ENCODE data around the gene RHBDD1. TPM values are rescaled to one million over a fixed set of nuclear protein-coding genes. Genes with fewer than 3 reads are reported as not detected.

The RHBDD1 gene
- total and polyA plus RNA-seq, 2 donors (not counting 1 experiment from before 2014, with no cell fraction given), result 21.2 to 128 TPM

DNA sequence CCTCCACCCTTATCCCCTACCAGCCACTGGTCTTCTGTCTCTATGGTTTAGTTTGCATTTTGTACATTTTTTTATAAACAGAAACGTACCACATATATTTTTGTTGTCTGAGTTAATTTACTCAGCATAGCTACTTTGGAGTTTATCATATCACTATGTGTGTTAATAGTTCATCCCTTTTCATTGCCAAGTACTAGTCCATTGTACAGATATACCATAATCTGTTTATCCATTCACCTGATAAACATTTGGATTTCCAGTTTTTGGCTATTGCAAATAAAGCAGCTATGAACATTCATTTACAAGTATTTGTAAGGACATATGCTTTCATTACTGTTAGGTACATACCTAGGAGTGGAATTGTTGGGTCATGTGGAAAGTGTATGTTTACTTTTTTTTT is 123.6 kb downstream of the RHBDD1 start:
- H4K20me1 ChIP-seq (ENCODE audit: control insufficient read depth, insufficient read depth, low read length, poor library complexity, severe bottlenecking), result no peaks in the 10 kb centered on the region
- H3K9me3 ChIP-seq (ENCODE audit: control extremely low read depth in 1 of 3, control insufficient read depth in 2 of 3, insufficient read depth in 1 of 3, low read length in 2 of 3), result peaks cover 0 to 6% (median 5%) of the 10 kb centered on the region in 3 donors
- H3K79me2 ChIP-seq (ENCODE audit: control insufficient read depth, insufficient read depth, low read length), result peaks cover 8% of the 10 kb centered on the region
- intact Hi-C loops (cut with micrococcal nuclease), result no loop called here
- POLR2A ChIA-PET, result no interaction called here
- peaks cover 0 to 6% of the 10 kb centered on the region in 2 experiments for H3K36me3 ChIP-seq (replicated peaks in 1 of 2; ENCODE audit: control extremely low read depth in 1 of 2, control insufficient read depth in 1 of 2, extremely low read depth in 1 of 2, insufficient read depth in 2 of 2, low read length in 1 of 2)
- CTCF ChIA-PET, result no interaction called here
- DNase-seq (no peak), ATAC-seq (ENCODE audit: low read depth) (no peak)
- no peak overlapping the region for H2AFZ ChIP-seq (ENCODE audit: insufficient read depth, low read depth, low read length, poor library complexity, severe bottlenecking)
- H3K9ac ChIP-seq (ENCODE audit: low read length), result no peak overlapping the region
- H3K4me1 Mint-ChIP-seq, result peaks cover 5% of the 10 kb centered on the region
- H3K27me3 ChIP-seq (replicated peaks in 1 of 4; ENCODE audit: control extremely low read depth in 1 of 4, control insufficient read depth in 3 of 4, insufficient read depth in 4 of 4, low read length in 3 of 4), result no peaks in the 10 kb centered on the region
- H3K4me3 Mint-ChIP-seq, result no peak overlapping the region
- no peak overlapping the region for H3K27ac ChIP-seq (ENCODE audit: low read length in 2 of 2)
- TF ChIP-seq EZH2 (IDR thresholded peaks at IDR 0.05; ENCODE audit: borderline replicate concordance, insufficient read depth, low read depth, low read length, poor library complexity, severe bottlenecking), result no peak
- TF ChIP-seq, protein P1, sequence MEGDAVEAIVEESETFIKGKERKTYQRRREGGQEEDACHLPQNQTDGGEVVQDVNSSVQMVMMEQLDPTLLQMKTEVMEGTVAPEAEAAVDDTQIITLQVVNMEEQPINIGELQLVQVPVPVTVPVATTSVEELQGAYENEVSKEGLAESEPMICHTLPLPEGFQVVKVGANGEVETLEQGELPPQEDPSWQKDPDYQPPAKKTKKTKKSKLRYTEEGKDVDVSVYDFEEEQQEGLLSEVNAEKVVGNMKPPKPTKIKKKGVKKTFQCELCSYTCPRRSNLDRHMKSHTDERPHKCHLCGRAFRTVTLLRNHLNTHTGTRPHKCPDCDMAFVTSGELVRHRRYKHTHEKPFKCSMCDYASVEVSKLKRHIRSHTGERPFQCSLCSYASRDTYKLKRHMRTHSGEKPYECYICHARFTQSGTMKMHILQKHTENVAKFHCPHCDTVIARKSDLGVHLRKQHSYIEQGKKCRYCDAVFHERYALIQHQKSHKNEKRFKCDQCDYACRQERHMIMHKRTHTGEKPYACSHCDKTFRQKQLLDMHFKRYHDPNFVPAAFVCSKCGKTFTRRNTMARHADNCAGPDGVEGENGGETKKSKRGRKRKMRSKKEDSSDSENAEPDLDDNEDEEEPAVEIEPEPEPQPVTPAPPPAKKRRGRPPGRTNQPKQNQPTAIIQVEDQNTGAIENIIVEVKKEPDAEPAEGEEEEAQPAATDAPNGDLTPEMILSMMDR (IDR thresholded peaks at IDR 0.05), result no peak
- peaks cover 5% of the 10 kb centered on the region for H3K9me3 Mint-ChIP-seq (ENCODE audit: insufficient read depth)
- H3K4me3 ChIP-seq (ENCODE audit: control extremely low read depth in 1 of 5, extremely low read depth in 1 of 5, insufficient read depth in 1 of 5, low read depth in 2 of 5, low read length in 4 of 5), result no peak overlapping the region
- H3K4me2 ChIP-seq (replicated peaks; ENCODE audit: low read depth, low read length, poor library complexity, severe bottlenecking), result no peak overlapping the region
- H3K4me1 ChIP-seq (ENCODE audit: control insufficient read depth in 2 of 2, insufficient read depth in 2 of 2, low read length in 2 of 2), result no peaks in the 10 kb centered on the region
- no CpG with 5 or more reads among the region's 1 CpG for WGBS (ENCODE audit: insufficient coverage)
- H3K27me3 Mint-ChIP-seq, result no peaks in the 10 kb centered on the region
- no peak overlapping the region for H3K27ac Mint-ChIP-seq

DNA sequence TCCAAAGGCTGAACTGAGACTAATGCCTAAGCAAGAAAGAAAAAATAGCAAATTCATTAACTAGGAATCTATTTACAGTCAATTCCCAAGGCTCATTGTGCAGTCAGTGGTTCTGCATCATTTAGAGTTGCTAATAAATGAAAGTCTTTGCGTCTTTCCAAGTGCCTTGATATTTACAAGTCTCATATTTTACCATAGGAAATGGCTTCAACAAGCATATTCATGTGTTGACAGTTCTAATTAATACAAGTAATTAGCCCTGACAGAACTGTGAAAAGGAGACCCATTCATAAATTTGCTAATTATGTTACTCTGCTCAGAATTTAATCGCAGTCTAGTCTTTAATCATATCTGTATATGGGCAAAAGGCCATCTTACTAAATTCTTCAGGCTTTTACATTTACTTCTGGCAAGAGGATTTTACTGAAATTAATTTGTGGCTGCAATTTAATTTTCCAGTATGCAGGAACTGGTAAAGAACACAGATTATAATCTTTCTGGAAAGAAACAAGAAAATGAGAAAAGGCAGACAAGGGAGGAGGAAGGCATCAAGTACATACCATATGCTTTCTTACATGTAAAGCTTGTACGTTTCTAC is 126.4 kb downstream of the RHBDD1 start:
- WGBS (ENCODE audit: insufficient coverage), result no CpG with 5 or more reads among the region's 3 CpGs
- Histone ChIP-seq H3K4me3 (ENCODE audit: control extremely low read depth in 1 of 5, extremely low read depth in 1 of 5, insufficient read depth in 1 of 5, low read depth in 2 of 5, low read length in 4 of 5) (no peak overlapping the region), H3K79me2 (ENCODE audit: control insufficient read depth, insufficient read depth, low read length) (peaks cover 5% of the 10 kb centered on the region), H2AFZ (ENCODE audit: insufficient read depth, low read depth, low read length, poor library complexity, severe bottlenecking) (no peak overlapping the region), H3K9ac (ENCODE audit: low read length) (no peak overlapping the region), H3K27ac (ENCODE audit: low read length in 2 of 2) (no peak overlapping the region), H3K36me3 (replicated peaks in 1 of 2; ENCODE audit: control extremely low read depth in 1 of 2, control insufficient read depth in 1 of 2, extremely low read depth in 1 of 2, insufficient read depth in 2 of 2, low read length in 1 of 2) (peaks cover 0 to 4% of the 10 kb centered on the region in 2 experiments), H3K9me3 (ENCODE audit: control extremely low read depth in 1 of 3, control insufficient read depth in 2 of 3, insufficient read depth in 1 of 3, low read length in 2 of 3) (peaks cover 0 to 6% (median 5%) of the 10 kb centered on the region in 3 donors), H3K27me3 (replicated peaks in 1 of 4; ENCODE audit: control extremely low read depth in 1 of 4, control insufficient read depth in 3 of 4, insufficient read depth in 4 of 4, low read length in 3 of 4) (no peaks in the 10 kb centered on the region), H3K4me2 (replicated peaks; ENCODE audit: low read depth, low read length, poor library complexity, severe bottlenecking) (no peak overlapping the region), H3K4me1 (ENCODE audit: control insufficient read depth in 2 of 2, insufficient read depth in 2 of 2, low read length in 2 of 2) (no peaks in the 10 kb centered on the region), H4K20me1 (ENCODE audit: control insufficient read depth, insufficient read depth, low read length, poor library complexity, severe bottlenecking) (no peaks in the 10 kb centered on the region)
- Mint-ChIP-seq H3K27me3 (no peaks in the 10 kb centered on the region), H3K9me3 (ENCODE audit: insufficient read depth) (peaks cover 5% of the 10 kb centered on the region), H3K4me3 (no peak overlapping the region), H3K4me1 (no peaks in the 10 kb centered on the region), H3K27ac (no peak overlapping the region)
- DNase-seq (no peak), ATAC-seq (ENCODE audit: low read depth) (no peak)
- CTCF ChIA-PET, result no interaction called here
- POLR2A ChIA-PET, result no interaction called here
- intact Hi-C loops (cut with micrococcal nuclease), result no loop called here
- TF ChIP-seq, protein P1 (IDR thresholded peaks at IDR 0.05), result no peak
- no peak for TF ChIP-seq EZH2 (IDR thresholded peaks at IDR 0.05; ENCODE audit: borderline replicate concordance, insufficient read depth, low read depth, low read length, poor library complexity, severe bottlenecking)
